ENCODE measurements around the gene PLN. TPM values are rescaled to one million over a fixed set of nuclear protein-coding genes. Genes with fewer than 3 reads are reported as not detected.

PLN gene
- total and polyA plus RNA-seq, 10 of the 15 experiments (the other 5 are each of a cell fraction or from before 2014, with no cell fraction given) = 0.16 to 0.44 TPM; not detected in 8

DNA sequence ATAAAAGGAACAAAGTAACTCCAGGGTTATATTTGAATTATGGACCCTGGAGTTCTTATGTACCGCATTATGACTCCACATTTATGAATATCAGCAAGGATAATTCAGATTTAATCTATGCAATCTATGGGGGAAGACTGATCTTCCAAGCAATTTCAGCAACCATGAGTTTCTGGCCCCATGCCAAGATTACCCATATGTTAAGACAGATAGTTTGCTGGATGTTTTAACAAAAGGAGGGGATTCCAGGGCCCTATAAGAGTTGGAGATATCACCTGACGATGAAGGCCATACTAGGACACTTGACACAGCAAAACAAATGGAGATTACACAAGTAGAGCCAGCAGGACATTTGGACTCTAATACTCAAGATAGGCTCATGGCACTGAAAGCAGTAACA lies 45.9 kb upstream of the PLN start:
- no peak overlapping the region for H3K27ac ChIP-seq (ENCODE audit: control insufficient read depth, insufficient read depth)
- H3K79me2 ChIP-seq (ENCODE audit: control insufficient read depth, insufficient read depth, low read length) = no peaks in the 10 kb centered on the region
- no peaks in the 10 kb centered on the region for H3K4me1 ChIP-seq (ENCODE audit: control insufficient read depth, insufficient read depth, low read length)
- ATAC-seq = no peak
- SMC1A ChIA-PET (ENCODE audit: uncharacterized antibody, unreplicated experiment) = no interaction called here
- FAIRE-seq = no peak
- no peaks in the 10 kb centered on the region for H3K9me3 ChIP-seq (replicated peaks; ENCODE audit: control insufficient read depth, insufficient read depth, low read length)
- no peak overlapping the region for H3K9ac ChIP-seq (ENCODE audit: control insufficient read depth, insufficient read depth, low read length)
- H3K4me2 ChIP-seq (ENCODE audit: control insufficient read depth, insufficient read depth) = no peak overlapping the region
- POLR2A ChIA-PET = no interaction called here
- 50% methylated on average over 2 of the region's 2 CpGs for WGBS (ENCODE audit: insufficient coverage, insufficient replicate concordance, low lambda C conversion rate, missing lambda C conversion rate)
- in situ Hi-C loops (cut with MboI) (no loop called here), intact Hi-C loops (cut with micrococcal nuclease; ENCODE audit: unreplicated experiment) (no loop called here)
- BruUV-seq (replicated peaks) = no TSS peak
- no peaks in the 10 kb centered on the region for H3K36me3 ChIP-seq (ENCODE audit: control insufficient read depth in 2 of 2, insufficient read depth in 2 of 2, low read length in 1 of 2)
- H4K20me1 ChIP-seq (ENCODE audit: control insufficient read depth, insufficient read depth) = no peaks in the 10 kb centered on the region
- H3K27me3 ChIP-seq (replicated peaks in 1 of 2; ENCODE audit: control insufficient read depth in 2 of 2, insufficient read depth in 2 of 2, low read length in 1 of 2) = no peaks in the 10 kb centered on the region
- CTCF ChIA-PET = no interaction called here
- no peak for DNase-seq (ENCODE audit: low read depth, low spot score)
- no peak overlapping the region for H3K4me3 ChIP-seq
- no peak overlapping the region for H2AFZ ChIP-seq (ENCODE audit: control insufficient read depth, low read depth, low read length)
- RAD21 ChIA-PET (ENCODE audit: unreplicated experiment) = no interaction called here
- TF ChIP-seq, protein P1, sequence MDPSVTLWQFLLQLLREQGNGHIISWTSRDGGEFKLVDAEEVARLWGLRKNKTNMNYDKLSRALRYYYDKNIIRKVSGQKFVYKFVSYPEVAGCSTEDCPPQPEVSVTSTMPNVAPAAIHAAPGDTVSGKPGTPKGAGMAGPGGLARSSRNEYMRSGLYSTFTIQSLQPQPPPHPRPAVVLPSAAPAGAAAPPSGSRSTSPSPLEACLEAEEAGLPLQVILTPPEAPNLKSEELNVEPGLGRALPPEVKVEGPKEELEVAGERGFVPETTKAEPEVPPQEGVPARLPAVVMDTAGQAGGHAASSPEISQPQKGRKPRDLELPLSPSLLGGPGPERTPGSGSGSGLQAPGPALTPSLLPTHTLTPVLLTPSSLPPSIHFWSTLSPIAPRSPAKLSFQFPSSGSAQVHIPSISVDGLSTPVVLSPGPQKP (IDR thresholded peaks at IDR 0.05; ENCODE audit: low read depth, low read length) = no peak
- TF ChIP-seq PAX5 (IDR thresholded peaks at IDR 0.05; ENCODE audit: borderline replicate concordance, low read depth, low read length) = no peak
- no peak for TF ChIP-seq SRF (IDR thresholded peaks at IDR 0.05; ENCODE audit: low read depth in 2 of 2, low read length in 2 of 2)
- TF ChIP-seq RELA (IDR thresholded peaks at IDR 0.05; ENCODE audit: borderline replicate concordance, partially characterized antibody) = no peak
- TF ChIP-seq POU2F2 (IDR thresholded peaks at IDR 0.05; ENCODE audit: borderline replicate concordance, low read depth, low read length) = no peak
- no peak for TF ChIP-seq MAX (IDR thresholded peaks at IDR 0.05; ENCODE audit: low read depth, low read length)
- TF ChIP-seq, protein P2, sequence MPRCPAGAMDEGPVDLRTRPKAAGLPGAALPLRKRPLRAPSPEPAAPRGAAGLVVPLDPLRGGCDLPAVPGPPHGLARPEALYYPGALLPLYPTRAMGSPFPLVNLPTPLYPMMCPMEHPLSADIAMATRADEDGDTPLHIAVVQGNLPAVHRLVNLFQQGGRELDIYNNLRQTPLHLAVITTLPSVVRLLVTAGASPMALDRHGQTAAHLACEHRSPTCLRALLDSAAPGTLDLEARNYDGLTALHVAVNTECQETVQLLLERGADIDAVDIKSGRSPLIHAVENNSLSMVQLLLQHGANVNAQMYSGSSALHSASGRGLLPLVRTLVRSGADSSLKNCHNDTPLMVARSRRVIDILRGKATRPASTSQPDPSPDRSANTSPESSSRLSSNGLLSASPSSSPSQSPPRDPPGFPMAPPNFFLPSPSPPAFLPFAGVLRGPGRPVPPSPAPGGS (IDR thresholded peaks at IDR 0.05; ENCODE audit: borderline replicate concordance, insufficient read depth, low read depth, low read length, poor library complexity, severe bottlenecking) = no peak
- no peak for TF ChIP-seq BMI1 (IDR thresholded peaks at IDR 0.05; ENCODE audit: borderline replicate concordance)
- no peak for TF ChIP-seq EED (IDR thresholded peaks at IDR 0.05; ENCODE audit: low read depth)
- no peak for TF ChIP-seq ZBTB11 (CRISPR knock-in tag; IDR thresholded peaks at IDR 0.05)
- TF ChIP-seq, protein P3, sequence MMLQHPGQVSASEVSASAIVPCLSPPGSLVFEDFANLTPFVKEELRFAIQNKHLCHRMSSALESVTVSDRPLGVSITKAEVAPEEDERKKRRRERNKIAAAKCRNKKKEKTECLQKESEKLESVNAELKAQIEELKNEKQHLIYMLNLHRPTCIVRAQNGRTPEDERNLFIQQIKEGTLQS (IDR thresholded peaks at IDR 0.05; ENCODE audit: borderline replicate concordance, extremely low read depth, low read depth, low read length) = no peak
- TF ChIP-seq IKZF2 (IDR thresholded peaks at IDR 0.05) = no peak
- no peak for TF ChIP-seq SUZ12 (IDR thresholded peaks at IDR 0.05; ENCODE audit: unreplicated experiment)
- no peak for TF ChIP-seq ASH2L (IDR thresholded peaks at IDR 0.05; ENCODE audit: borderline replicate concordance, low read depth)
- TF ChIP-seq SIN3A (IDR thresholded peaks at IDR 0.05; ENCODE audit: low read depth, low read length) = no peak
- no peak for TF ChIP-seq RCOR1 (conservative IDR thresholded peaks at IDR 0.05; ENCODE audit: low read depth, low read length)

All from GM12878 (cell line).